ENCODE results near the gene SSC4D. TPM values are rescaled to one million over a fixed set of nuclear protein-coding genes. Genes with fewer than 3 reads are reported as not detected.
"Not testable (repeated sequence)": the region's sequence is repeated elsewhere in the genome, so short reads cannot be mapped to it uniquely, and the experiment has no call there.

Gene SSC4D
- total and polyA plus RNA-seq, 8 donors, result 0.79 to 10.3 (median 2.8) TPM

DNA sequence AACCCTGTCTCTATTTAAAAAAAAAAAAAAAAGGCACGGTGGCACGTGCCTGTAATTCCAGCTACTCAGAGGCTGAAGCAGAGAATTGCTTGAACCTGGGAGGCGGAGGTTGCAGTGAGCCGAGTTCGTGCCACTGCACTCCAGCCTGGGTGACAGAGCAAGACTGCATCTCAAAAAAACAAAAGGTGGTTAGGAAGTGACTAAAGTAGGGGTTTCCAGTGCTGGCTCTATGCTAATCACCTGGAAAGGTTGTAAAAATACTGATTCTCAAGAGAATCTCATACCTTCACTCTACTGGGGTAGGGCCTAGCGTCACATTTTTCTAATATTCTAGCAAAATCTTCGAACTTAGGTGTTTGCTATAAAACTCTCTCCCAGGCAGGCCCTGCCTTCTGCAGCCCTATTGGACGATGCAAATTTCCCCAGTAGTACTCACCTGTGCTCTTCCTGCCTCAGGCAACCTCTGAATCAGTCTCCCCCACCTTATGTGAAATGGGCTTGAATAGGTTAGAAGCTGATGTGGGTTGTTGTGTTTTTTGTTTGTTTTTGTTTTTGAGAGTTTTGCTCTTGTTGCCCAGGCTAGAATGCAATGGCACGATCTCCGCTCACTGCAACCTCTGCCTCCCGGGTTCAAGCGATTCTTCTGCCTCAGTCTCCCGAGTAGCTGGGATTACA lies 18.8 kb upstream of the SSC4D start:
- H3K27me3 ChIP-seq, result no peaks in the 10 kb centered on the region
- no peak for ATAC-seq
- WGBS, 2 donors, result 90 to 93% methylated on average over 13 of the region's 13 CpGs
- no peak overlapping the region for H3K4me3 ChIP-seq
- TF ChIP-seq, protein P1, sequence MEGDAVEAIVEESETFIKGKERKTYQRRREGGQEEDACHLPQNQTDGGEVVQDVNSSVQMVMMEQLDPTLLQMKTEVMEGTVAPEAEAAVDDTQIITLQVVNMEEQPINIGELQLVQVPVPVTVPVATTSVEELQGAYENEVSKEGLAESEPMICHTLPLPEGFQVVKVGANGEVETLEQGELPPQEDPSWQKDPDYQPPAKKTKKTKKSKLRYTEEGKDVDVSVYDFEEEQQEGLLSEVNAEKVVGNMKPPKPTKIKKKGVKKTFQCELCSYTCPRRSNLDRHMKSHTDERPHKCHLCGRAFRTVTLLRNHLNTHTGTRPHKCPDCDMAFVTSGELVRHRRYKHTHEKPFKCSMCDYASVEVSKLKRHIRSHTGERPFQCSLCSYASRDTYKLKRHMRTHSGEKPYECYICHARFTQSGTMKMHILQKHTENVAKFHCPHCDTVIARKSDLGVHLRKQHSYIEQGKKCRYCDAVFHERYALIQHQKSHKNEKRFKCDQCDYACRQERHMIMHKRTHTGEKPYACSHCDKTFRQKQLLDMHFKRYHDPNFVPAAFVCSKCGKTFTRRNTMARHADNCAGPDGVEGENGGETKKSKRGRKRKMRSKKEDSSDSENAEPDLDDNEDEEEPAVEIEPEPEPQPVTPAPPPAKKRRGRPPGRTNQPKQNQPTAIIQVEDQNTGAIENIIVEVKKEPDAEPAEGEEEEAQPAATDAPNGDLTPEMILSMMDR (IDR thresholded peaks at IDR 0.05), result no peak
- FAIRE-seq, result no peak
- H3K36me3 ChIP-seq, result no peaks in the 10 kb centered on the region
- DNase-seq, result no peak
- H3K4me1 ChIP-seq, result peaks cover 0 to 4% (median 3%) of the 10 kb centered on the region in 3 donors
- intact Hi-C loops (cut with DNase I), result no loop called here
- H3K9me3 ChIP-seq, result no peaks in the 10 kb centered on the region
- no peak overlapping the region for H3K27ac ChIP-seq

DNA sequence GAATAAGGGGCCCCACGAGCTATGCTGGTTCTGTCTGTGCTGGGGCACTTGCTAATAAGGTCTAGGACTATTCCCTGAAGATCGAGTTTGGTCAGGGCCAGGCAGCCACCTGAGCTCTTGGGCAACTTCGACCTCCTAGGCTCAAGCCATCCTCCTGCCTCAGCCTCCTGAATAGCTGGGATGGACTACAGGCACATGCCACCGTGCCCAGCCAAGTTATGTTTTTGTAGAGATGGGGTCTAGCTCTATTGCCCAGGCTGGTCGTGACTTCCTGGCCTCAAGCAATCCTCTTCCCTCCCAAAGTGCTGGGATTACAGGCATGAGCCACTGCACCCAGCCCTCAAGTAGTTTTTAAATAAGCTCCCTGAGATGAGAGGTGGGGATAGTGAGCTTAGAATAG lies 18.1 kb upstream of the SSC4D start:
- no peaks in the 10 kb centered on the region for H3K27me3 ChIP-seq
- no peaks in the 10 kb centered on the region for H3K36me3 ChIP-seq
- intact Hi-C loops (cut with DNase I), result no loop called here
- H3K4me3 ChIP-seq, result no peak overlapping the region
- peaks cover 0 to 7% (median 6%) of the 10 kb centered on the region in 3 donors for H3K4me1 ChIP-seq
- no peak overlapping the region for H3K27ac ChIP-seq
- WGBS, 2 donors, result 88 to 89% methylated on average over 5 of the region's 5 CpGs
- DNase-seq (peak in 1 of 6 donors; percentile 13), FAIRE-seq (no peak), ATAC-seq (no peak)
- TF ChIP-seq, protein P1 (IDR thresholded peaks at IDR 0.05), result no peak
- H3K9me3 ChIP-seq, result no peaks in the 10 kb centered on the region

GRCh38 chr7:76426246-76426645 lies 16.7 kb upstream of the SSC4D start:
- no peaks in the 10 kb centered on the region for H3K9me3 ChIP-seq
- no peak overlapping the region for H3K27ac ChIP-seq
- H3K4me1 ChIP-seq, result peaks cover 0 to 7% (median 6%) of the 10 kb centered on the region in 3 donors
- FAIRE-seq, result no peak
- 93 to 98% methylated on average over 4 of the region's 4 CpGs for WGBS, 2 donors
- DNase-seq, result peak in 1 of 6 donors; percentile 48
- TF ChIP-seq, protein P1 (IDR thresholded peaks at IDR 0.05), result no peak
- no peaks in the 10 kb centered on the region for H3K36me3 ChIP-seq
- no peaks in the 10 kb centered on the region for H3K27me3 ChIP-seq
- no peak overlapping the region for H3K4me3 ChIP-seq
- ATAC-seq, result no peak
- intact Hi-C loops (cut with DNase I), result no loop called here

DNA sequence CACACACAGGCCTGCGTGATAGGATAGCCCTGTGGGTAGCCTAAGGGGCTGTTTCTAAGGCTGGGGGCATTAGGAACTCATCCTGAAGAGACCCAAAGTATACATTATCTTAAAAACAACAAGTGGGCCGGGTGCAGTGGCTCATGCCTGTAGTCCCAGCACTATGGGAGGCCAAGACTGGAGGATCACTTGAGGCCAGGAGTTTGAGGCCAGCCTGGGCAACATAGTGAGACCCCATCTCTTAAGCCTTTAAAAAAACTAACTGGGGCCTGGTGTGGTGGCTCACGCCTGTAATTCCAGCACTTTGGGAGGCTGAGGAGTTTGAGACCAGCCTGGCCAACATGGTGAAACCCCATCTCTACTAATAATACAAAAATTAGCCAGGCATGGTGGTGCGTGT lies 16.1 kb upstream of the SSC4D start:
- H3K4me3 ChIP-seq; H3K27me3 ChIP-seq; H3K36me3 ChIP-seq; H3K9me3 ChIP-seq; H3K4me1 ChIP-seq; FAIRE-seq; ATAC-seq; intact Hi-C loops (cut with DNase I); H3K27ac ChIP-seq: not testable (repeated sequence)
- DNase-seq, result peak in 1 of 6 donors; percentile 33
- WGBS, 2 donors, result 85 to 99% methylated on average over 4 of the region's 4 CpGs

GRCh38 chr7:76425156-76425555 lies 15.7 kb upstream of the SSC4D start:
- no peak for FAIRE-seq
- peak in 1 of 6 donors; percentile 39 for DNase-seq
- 93 to 98% methylated on average over 9 of the region's 9 CpGs for WGBS, 2 donors
- Histone ChIP-seq H3K36me3 (no peaks in the 10 kb centered on the region), H3K9me3 (no peaks in the 10 kb centered on the region), H3K27ac (no peak overlapping the region), H3K27me3 (no peaks in the 10 kb centered on the region), H3K4me3 (no peak overlapping the region), H3K4me1 (peaks cover 0 to 7% (median 6%) of the 10 kb centered on the region in 3 donors)
- TF ChIP-seq, protein P1 (IDR thresholded peaks at IDR 0.05), result no peak
- ATAC-seq, result no peak
- intact Hi-C loops (cut with DNase I), result no loop called here
